SK-N-SH (cell line): ENCODE data around the gene NPAS3. TPM values are rescaled to one million over a fixed set of nuclear protein-coding genes. Genes with fewer than 3 reads are reported as not detected.

ENCODE experiments used
- CTCF ChIA-PET: fragments of 300-600, 350-600 bp; formaldehyde crosslinking; extraction: SDS; loops from one replicate; lab custom pipeline; 2021; lab: Yijun Ruan, JAX
- POLR2A ChIA-PET: fragments of 350-600 bp; sonication (Branson Sonifier 250); formaldehyde crosslinking; extraction: SDS; loops from one replicate; lab custom pipeline; 2020; ENCODE audit warnings: antibody characterized with exemption, inconsistent platforms; lab: Yijun Ruan, JAX
- DNase-seq: peaks from one replicate; pipeline ENCODE4 v3.0.0; 2012
- H2AFZ ChIP-seq: fragments of 200-600 bp; sonication (generic); 2 replicates; pipeline ENCODE4 v1.8.1; 2016; ENCODE audit warnings: antibody characterized with exemption, mild to moderate bottlenecking, low read depth
- H3F3A ChIP-seq: fragments of 200-600 bp; sonication (generic); replicated peaks from 2 replicates; pipeline ENCODE3; 2016; ENCODE audit warnings: antibody characterized with exemption, mild to moderate bottlenecking; ENCODE audit not compliant: insufficient read depth
- H3K27ac ChIP-seq, 2 experiments: fragments of 200-500 bp in 1 of 2; fragments of 200-600 bp in 1 of 2; sonication (Bioruptor generic) in 1 of 2; sonication (generic), shearing (Covaris generic) in 1 of 2; 2 replicates each; pipeline versions ENCODE4 v1.5.1 to v1.6.1; 2014 to 2016; ENCODE audit warnings: low read depth in 2 of 2, inconsistent platforms in 1 of 2, low read length in 1 of 2, mild to moderate bottlenecking in 1 of 2, mixed read lengths in 1 of 2
- H3K27me3 ChIP-seq: fragments of 200-600 bp; sonication (generic), shearing (Covaris generic); 2 replicates; pipeline ENCODE4 v1.6.1; 2016; ENCODE audit warnings: mixed run types; ENCODE audit not compliant: insufficient read depth
- H3K36me3 ChIP-seq, 2 experiments: fragments of 200-500 bp in 1 of 2; fragments of 200-600 bp in 1 of 2; sonication (Bioruptor generic) in 1 of 2; sonication (generic) in 1 of 2; replicated peaks in 1 of 2; 2 replicates each; pipeline versions ENCODE3 to v1.5.1; 2014 to 2016; ENCODE audit warnings: low read length in 1 of 2, mild to moderate bottlenecking in 1 of 2; ENCODE audit not compliant: insufficient read depth in 2 of 2, control insufficient read depth in 1 of 2
- H3K4me1 ChIP-seq, 2 experiments: fragments of 200-500 bp in 1 of 2; fragments of 200-600 bp in 1 of 2; sonication (Bioruptor generic) in 1 of 2; sonication (generic), shearing (Covaris generic) in 1 of 2; 2 replicates each; pipeline versions ENCODE4 v1.5.1 to v1.6.1; 2014 to 2016; ENCODE audit warnings: low read depth in 1 of 2, low read length in 1 of 2, mixed run types in 1 of 2; ENCODE audit not compliant: insufficient read depth in 2 of 2, control insufficient read depth in 1 of 2
- H3K4me2 ChIP-seq: fragments of 200-600 bp; sonication (generic), shearing (Covaris generic); 2 replicates; pipeline ENCODE4 v1.6.1; 2017; ENCODE audit warnings: mixed run types
- H3K4me3 ChIP-seq, 2 experiments: fragments of 200-500 bp in 1 of 2; fragments of 200-600 bp in 1 of 2; sonication (Bioruptor generic) in 1 of 2; sonication (generic), shearing (Covaris generic) in 1 of 2; 2 replicates each; pipeline versions ENCODE4 v1.5.1 to v1.8.1; 2014 to 2016; ENCODE audit warnings: low read depth in 2 of 2, inconsistent platforms in 1 of 2, low read length in 1 of 2, mild to moderate bottlenecking in 1 of 2, mixed read lengths in 1 of 2, moderate library complexity in 1 of 2
- H3K79me2 ChIP-seq: fragments of 200-600 bp; sonication (generic); 2 replicates; pipeline ENCODE4 v1.8.1; 2017; ENCODE audit warnings: mild to moderate bottlenecking; ENCODE audit not compliant: insufficient read depth
- H3K9ac ChIP-seq: fragments of 200-600 bp; sonication (generic); 2 replicates; pipeline ENCODE4 v1.6.1; 2017; ENCODE audit warnings: mixed run types
- H3K9me2 ChIP-seq: fragments of 200-600 bp; sonication (generic); 2 replicates; pipeline ENCODE4 v1.6.1; 2017; ENCODE audit warnings: mixed run types
- H3K9me3 ChIP-seq: fragments of 200-600 bp; sonication (generic); 2 replicates; pipeline ENCODE4 v1.6.1; 2017; ENCODE audit warnings: mixed run types, mild to moderate bottlenecking, moderate library complexity
- H4K20me1 ChIP-seq: fragments of 200-600 bp; sonication (generic); 2 replicates; pipeline ENCODE4 v1.6.1; 2017; ENCODE audit warnings: mild to moderate bottlenecking, mixed run types; ENCODE audit not compliant: insufficient read depth
- ELF1 ChIP-seq: IDR thresholded peaks from 2 replicates; pipeline ENCODE4 v1.4.0; 2012
- FOSL2 ChIP-seq: IDR thresholded peaks from 2 replicates; pipeline ENCODE4 v1.4.0; 2012; ENCODE audit warnings: low read depth, mild to moderate bottlenecking, moderate library complexity, borderline replicate concordance
- FOXJ3 ChIP-seq: sonication (generic); formaldehyde crosslinking; IDR thresholded peaks from 2 replicates; pipeline ENCODE4 v1.5.1; 2020; ENCODE audit warnings: mild to moderate bottlenecking, missing genetic modification reagents
- FOXM1 ChIP-seq: IDR thresholded peaks from 2 replicates; pipeline ENCODE4 v1.4.0; 2012; ENCODE audit warnings: low read depth, mild to moderate bottlenecking
- GABPA ChIP-seq: IDR thresholded peaks from 2 replicates; pipeline ENCODE4 v1.4.0; 2012; ENCODE audit warnings: low read depth, mild to moderate bottlenecking
- GATA2 ChIP-seq: sonication (generic); formaldehyde crosslinking; IDR thresholded peaks from 2 replicates; pipeline ENCODE4 v1.5.0; 2020; ENCODE audit warnings: mild to moderate bottlenecking, missing genetic modification reagents
- JUND ChIP-seq: IDR thresholded peaks from 2 replicates; pipeline ENCODE4 v1.4.0; 2012
- MXI1 ChIP-seq: IDR thresholded peaks from 2 replicates; pipeline ENCODE4 v1.6.1; 2012; ENCODE audit warnings: mild to moderate bottlenecking, low read depth, low read length, improper control_type of control experiment
- NRF1 ChIP-seq: IDR thresholded peaks from 2 replicates; pipeline ENCODE4 v1.6.1; 2012; ENCODE audit warnings: low read depth, mild to moderate bottlenecking, low read length
- POLR2AphosphoS5 ChIP-seq: IDR thresholded peaks from 2 replicates; pipeline ENCODE4 v1.6.1; 2012; ENCODE audit warnings: low read depth, low read length
- RAD21 ChIP-seq: IDR thresholded peaks from 2 replicates; pipeline ENCODE4 v1.6.1; 2012; ENCODE audit warnings: mild to moderate bottlenecking, low read length
- RFX5 ChIP-seq: IDR thresholded peaks from 2 replicates; pipeline ENCODE4 v1.6.1; 2012; ENCODE audit warnings: mild to moderate bottlenecking, improper control_type of control experiment, low read length
- SIN3A ChIP-seq: IDR thresholded peaks from 2 replicates; pipeline ENCODE4 v1.6.1; 2012; ENCODE audit warnings: low read depth, mild to moderate bottlenecking, low read length, moderate library complexity, borderline replicate concordance
- SMC3 ChIP-seq: IDR thresholded peaks from 2 replicates; pipeline ENCODE4 v1.6.1; 2012; ENCODE audit warnings: low read depth, low read length, improper control_type of control experiment
- TCF12 ChIP-seq: IDR thresholded peaks from 2 replicates; pipeline ENCODE4 v1.4.0; 2012
- TEAD4 ChIP-seq: IDR thresholded peaks from 2 replicates; pipeline ENCODE4 v1.4.0; 2012; ENCODE audit warnings: mild to moderate bottlenecking, borderline replicate concordance; ENCODE audit not compliant: insufficient read depth
- YY1 ChIP-seq: IDR thresholded peaks from 2 replicates; pipeline ENCODE4 v1.4.0; 2012; ENCODE audit warnings: low read depth, mild to moderate bottlenecking
- WGBS: methylation state at CpG from one replicate; pipeline ENCODE4 v1.1.6; 2017; ENCODE audit warnings: low lambda C conversion rate; 5-methylcytosine and 5-hydroxymethylcytosine counted together
- polyA plus RNA-seq, 3 experiments: library from polyadenylated mRNA; depleted of rRNA; stranded (reverse); fragments of >200 nt; gene quantifications; 2 replicates each; pipeline ENCODE4 v1.2.3, GENCODE V29; 2012
- TF ChIP-seq, protein P1 (sequence below): IDR thresholded peaks from 2 replicates; pipeline ENCODE4; 2012
- TF ChIP-seq, protein P2 (sequence below): IDR thresholded peaks from 2 replicates; pipeline ENCODE4 v1.4.0; 2012; ENCODE audit warnings: low read depth, borderline replicate concordance
- TF ChIP-seq, protein P3 (sequence below): IDR thresholded peaks from 2 replicates; pipeline ENCODE4 v1.4.0; 2012; ENCODE audit warnings: low read depth
- TF ChIP-seq, protein P4 (sequence below): IDR thresholded peaks from 2 replicates; pipeline ENCODE4 v1.6.1; 2012; ENCODE audit warnings: mild to moderate bottlenecking, low read depth, low read length, moderate library complexity
- TF ChIP-seq, protein P5 (sequence below): fragments of 150-350 bp; IDR thresholded peaks from 2 replicates; pipeline ENCODE4 v1.6.1; 2017; ENCODE audit warnings: antibody characterized with exemption, low read length, low read depth, borderline replicate concordance

NPAS3 gene
- polyA plus RNA-seq, 1 of the 3 experiments (the other 2 are of a cell fraction): 4.3 TPM

DNA sequence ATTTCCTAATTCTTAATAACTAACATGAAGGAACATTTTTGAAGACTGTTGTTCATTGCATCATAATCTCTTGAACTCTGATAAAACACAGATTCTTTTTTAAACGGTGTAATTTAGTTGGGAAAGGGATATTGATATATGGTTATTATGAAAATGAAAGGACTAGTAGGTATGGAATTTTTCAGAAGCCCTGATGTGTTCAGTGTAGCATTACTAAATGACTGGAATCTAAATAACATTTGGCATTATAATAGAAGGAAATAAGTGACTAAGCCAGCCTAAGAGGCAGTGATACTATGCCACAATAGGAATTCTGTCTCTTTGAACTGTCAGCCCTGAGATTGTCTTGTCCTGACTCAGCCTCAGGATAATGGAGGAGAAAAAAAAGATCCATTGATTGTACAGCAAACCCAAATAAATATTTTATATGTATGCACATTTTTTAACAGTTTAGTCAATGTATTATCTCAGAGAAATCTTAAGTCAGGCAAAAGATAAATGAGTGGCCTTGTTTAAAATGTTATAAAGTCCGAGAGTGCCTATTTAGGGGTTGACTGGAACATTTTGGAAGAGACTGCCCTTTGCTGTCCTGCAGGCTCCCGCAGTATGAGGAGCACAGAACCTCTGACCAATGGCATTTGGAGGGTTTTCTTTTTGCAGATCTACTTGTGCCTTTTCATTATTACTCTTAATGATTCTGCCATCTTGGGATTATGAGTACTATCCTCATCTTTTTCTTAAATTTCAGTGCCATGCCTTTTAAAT, 741.0 kb downstream of the NPAS3 start (continued):
- no peak for TF ChIP-seq NRF1
- TF ChIP-seq SIN3A: peak; percentile 82; the same call in 1 of the 2 replicates
- no peak for TF ChIP-seq GATA2 (CRISPR knock-in tag)
- no peak for TF ChIP-seq FOXJ3
- TF ChIP-seq RFX5: no peak
- TF ChIP-seq, protein P1, sequence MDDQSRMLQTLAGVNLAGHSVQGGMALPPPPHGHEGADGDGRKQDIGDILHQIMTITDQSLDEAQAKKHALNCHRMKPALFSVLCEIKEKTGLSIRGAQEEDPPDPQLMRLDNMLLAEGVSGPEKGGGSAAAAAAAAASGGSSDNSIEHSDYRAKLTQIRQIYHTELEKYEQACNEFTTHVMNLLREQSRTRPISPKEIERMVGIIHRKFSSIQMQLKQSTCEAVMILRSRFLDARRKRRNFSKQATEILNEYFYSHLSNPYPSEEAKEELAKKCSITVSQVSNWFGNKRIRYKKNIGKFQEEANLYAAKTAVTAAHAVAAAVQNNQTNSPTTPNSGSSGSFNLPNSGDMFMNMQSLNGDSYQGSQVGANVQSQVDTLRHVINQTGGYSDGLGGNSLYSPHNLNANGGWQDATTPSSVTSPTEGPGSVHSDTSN: peak; percentile 98
- TF ChIP-seq POLR2AphosphoS5: peak; percentile 82
- TF ChIP-seq ELF1: 0 out of 2 replicates have a peak, but pooled peaks have one; percentile 23

DNA sequence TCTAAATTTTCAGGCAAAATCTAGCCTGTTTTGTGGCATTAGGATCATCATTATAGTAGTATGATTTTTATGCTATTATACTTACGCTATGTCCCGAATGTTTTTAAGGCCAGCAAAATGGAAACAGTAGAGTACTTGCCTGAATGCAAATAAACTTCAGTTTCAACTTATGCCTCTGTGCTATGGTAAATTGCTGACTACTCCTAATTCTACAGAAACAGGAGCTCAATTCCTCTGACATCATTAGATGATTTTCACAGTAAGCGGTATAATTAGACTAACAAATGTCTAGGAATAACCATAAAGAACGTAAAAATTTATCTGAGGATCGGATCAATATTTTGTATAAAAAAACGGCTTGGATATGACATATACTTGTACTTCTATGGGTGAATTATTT, 742.2 kb downstream of the NPAS3 start:
- H3K79me2 ChIP-seq: no peaks in the 10 kb centered on the region
- no peaks in the 10 kb centered on the region for H4K20me1 ChIP-seq
- no peak overlapping the region; the same call in 1 of the 2 replicates for H3K4me2 ChIP-seq
- H2AFZ ChIP-seq: no peak overlapping the region
- no peaks in the 10 kb centered on the region for H3K9me2 ChIP-seq
- DNase-seq: no peak
- peaks cover 29% of the 10 kb centered on the region for H3F3A ChIP-seq
- no peaks in the 10 kb centered on the region for H3K36me3 ChIP-seq
- ChIA-PET CTCF (interaction anchor here (1.1 kb wide), 1 partner anchor 20 kb away, joined by 3 read pairs; no protein-coding TSS in a partner anchor), POLR2A (no interaction called here)
- H3K9me3 ChIP-seq: no peaks in the 10 kb centered on the region
- H3K9ac ChIP-seq: no peak overlapping the region
- 88% methylated on average over 6 of the region's 6 CpGs for WGBS
- peaks cover 3 to 60% of the 10 kb centered on the region in 2 experiments for H3K4me1 ChIP-seq
- peak overlapping the region in 1 of 2 experiments; percentile 88; a peak in 2 of 4 replicates for H3K27ac ChIP-seq
- H3K4me3 ChIP-seq: no peak overlapping the region
- H3K27me3 ChIP-seq: no peaks in the 10 kb centered on the region
- TF ChIP-seq FOXJ3 (no peak), TCF12 (no peak), GATA2 (CRISPR knock-in tag) (no peak), FOXM1 (no peak), YY1 (no peak), MXI1 (no peak), FOSL2 (no peak), RAD21 (no peak), TEAD4 (no peak), GABPA (no peak), POLR2AphosphoS5 (no peak), SMC3 (no peak), NRF1 (no peak), JUND (no peak)
- TF ChIP-seq, protein P2, sequence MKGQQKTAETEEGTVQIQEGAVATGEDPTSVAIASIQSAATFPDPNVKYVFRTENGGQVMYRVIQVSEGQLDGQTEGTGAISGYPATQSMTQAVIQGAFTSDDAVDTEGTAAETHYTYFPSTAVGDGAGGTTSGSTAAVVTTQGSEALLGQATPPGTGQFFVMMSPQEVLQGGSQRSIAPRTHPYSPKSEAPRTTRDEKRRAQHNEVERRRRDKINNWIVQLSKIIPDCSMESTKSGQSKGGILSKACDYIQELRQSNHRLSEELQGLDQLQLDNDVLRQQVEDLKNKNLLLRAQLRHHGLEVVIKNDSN: no peak
- TF ChIP-seq, protein P1: no peak
- TF ChIP-seq, protein P3, sequence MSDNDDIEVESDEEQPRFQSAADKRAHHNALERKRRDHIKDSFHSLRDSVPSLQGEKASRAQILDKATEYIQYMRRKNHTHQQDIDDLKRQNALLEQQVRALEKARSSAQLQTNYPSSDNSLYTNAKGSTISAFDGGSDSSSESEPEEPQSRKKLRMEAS: no peak
- TF ChIP-seq, protein P4, sequence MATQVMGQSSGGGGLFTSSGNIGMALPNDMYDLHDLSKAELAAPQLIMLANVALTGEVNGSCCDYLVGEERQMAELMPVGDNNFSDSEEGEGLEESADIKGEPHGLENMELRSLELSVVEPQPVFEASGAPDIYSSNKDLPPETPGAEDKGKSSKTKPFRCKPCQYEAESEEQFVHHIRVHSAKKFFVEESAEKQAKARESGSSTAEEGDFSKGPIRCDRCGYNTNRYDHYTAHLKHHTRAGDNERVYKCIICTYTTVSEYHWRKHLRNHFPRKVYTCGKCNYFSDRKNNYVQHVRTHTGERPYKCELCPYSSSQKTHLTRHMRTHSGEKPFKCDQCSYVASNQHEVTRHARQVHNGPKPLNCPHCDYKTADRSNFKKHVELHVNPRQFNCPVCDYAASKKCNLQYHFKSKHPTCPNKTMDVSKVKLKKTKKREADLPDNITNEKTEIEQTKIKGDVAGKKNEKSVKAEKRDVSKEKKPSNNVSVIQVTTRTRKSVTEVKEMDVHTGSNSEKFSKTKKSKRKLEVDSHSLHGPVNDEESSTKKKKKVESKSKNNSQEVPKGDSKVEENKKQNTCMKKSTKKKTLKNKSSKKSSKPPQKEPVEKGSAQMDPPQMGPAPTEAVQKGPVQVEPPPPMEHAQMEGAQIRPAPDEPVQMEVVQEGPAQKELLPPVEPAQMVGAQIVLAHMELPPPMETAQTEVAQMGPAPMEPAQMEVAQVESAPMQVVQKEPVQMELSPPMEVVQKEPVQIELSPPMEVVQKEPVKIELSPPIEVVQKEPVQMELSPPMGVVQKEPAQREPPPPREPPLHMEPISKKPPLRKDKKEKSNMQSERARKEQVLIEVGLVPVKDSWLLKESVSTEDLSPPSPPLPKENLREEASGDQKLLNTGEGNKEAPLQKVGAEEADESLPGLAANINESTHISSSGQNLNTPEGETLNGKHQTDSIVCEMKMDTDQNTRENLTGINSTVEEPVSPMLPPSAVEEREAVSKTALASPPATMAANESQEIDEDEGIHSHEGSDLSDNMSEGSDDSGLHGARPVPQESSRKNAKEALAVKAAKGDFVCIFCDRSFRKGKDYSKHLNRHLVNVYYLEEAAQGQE: no peak
- TF ChIP-seq, protein P5, sequence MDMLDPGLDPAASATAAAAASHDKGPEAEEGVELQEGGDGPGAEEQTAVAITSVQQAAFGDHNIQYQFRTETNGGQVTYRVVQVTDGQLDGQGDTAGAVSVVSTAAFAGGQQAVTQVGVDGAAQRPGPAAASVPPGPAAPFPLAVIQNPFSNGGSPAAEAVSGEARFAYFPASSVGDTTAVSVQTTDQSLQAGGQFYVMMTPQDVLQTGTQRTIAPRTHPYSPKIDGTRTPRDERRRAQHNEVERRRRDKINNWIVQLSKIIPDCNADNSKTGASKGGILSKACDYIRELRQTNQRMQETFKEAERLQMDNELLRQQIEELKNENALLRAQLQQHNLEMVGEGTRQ: no peak
